Right lobe of liver (tissue), 6 donors: Measurements from ENCODE around the gene MYO3B. TPM values are rescaled to one million over a fixed set of nuclear protein-coding genes. Genes with fewer than 3 reads are reported as not detected.

Source experiments
- ATAC-seq, 4 donors: fragments of 200-7000 bp; cut with Tn5 transposase; one replicate each; pipeline ENCODE4 v1.9.1; 2020; ENCODE audit warnings: mild to moderate bottlenecking in 4 of 4, moderate library complexity in 4 of 4
- DNase-seq, 3 donors: peaks; one replicate each; pipeline ENCODE4 v3.0.0-alpha.2; 2020
- H3K27ac ChIP-seq, 3 donors: fragments of 200-600 bp; one replicate each; pipeline ENCODE4 v1.8.0; 2022
- H3K27me3 ChIP-seq, 2 donors: fragments of 200-600 bp; one replicate each; pipeline ENCODE4 v1.8.0; 2022
- H3K36me3 ChIP-seq, 4 donors: fragments of 200-600 bp; sonication (generic) in 1 of 4; one replicate each; pipeline versions ENCODE4 v1.5.1 to v1.8.0; 2017 to 2022; ENCODE audit warnings: control low read depth in 1 of 4
- H3K4me1 ChIP-seq, 4 donors: fragments of 200-600 bp; sonication (generic) in 1 of 4; one replicate each; pipeline versions ENCODE4 v1.5.1 to v1.8.0; 2017 to 2022; ENCODE audit warnings: control low read depth in 1 of 4
- H3K4me3 ChIP-seq, 3 donors: fragments of 200-600 bp; one replicate each; pipeline ENCODE4 v1.8.0; 2022
- H3K9me3 ChIP-seq, 4 donors: fragments of 200-600 bp; sonication (generic) in 1 of 4; one replicate each; pipeline versions ENCODE4 v1.5.1 to v1.8.0; 2017 to 2022; ENCODE audit warnings: control low read depth in 1 of 4
- CTCF ChIP-seq, 4 donors: fragments of 200-600 bp in 3 of 4; fragments of 450-650 bp in 1 of 4; IDR thresholded peaks; one replicate each; pipeline versions ENCODE4 v1.5.1 to v1.8.0; 2016 to 2022; ENCODE audit warnings: antibody characterized with exemption in 4 of 4, mild to moderate bottlenecking in 2 of 4
- POLR2A ChIP-seq: fragments of 450-650 bp; IDR thresholded peaks from one replicate; pipeline ENCODE4 v1.6.1; 2017; ENCODE audit warnings: antibody characterized with exemption, mild to moderate bottlenecking
- WGBS: methylation state at CpG from one replicate; pipeline ENCODE4 v1.1.6; 2018; ENCODE audit warnings: low coverage, low lambda C conversion rate; ENCODE audit not compliant: insufficient coverage; ENCODE audit errors: missing lambda C conversion rate; 5-methylcytosine and 5-hydroxymethylcytosine counted together
- intact Hi-C, 2 donors: fragments of 100-400 bp; cut with DNase I; formaldehyde crosslinking; loops; one replicate each; pipeline versions ENCODE4 v1.11.2 to v1.14.1; 2022
- total RNA-seq, 6 experiments: library from RNA; depleted of rRNA in 2 of 6; stranded (reverse); fragments of >200 nt in 2 of 6; fragmentation: NEBNext Ultra II Directional in 3 of 6; extraction: Animal tissue kit (Norgen Biotek cat#: 25700) in 3 of 6; gene quantifications; one replicate each; pipeline versions ENCODE4 v1.1.0 to v1.2.4, GENCODE V29; 2016 to 2023
- donor health status: DM: no; HTN: yes; CAD: no.
- donor health status: DM: no; HTN: no; CAD: no.
- donor health status: DM: no; HTN: no; CAD: no.
- donor health status: DM: no; HTN: yes; CAD: no.
- donor health status: DM: no; HTN: yes; CAD: no.

Gene MYO3B
- total RNA-seq, 6 experiments from 2014 or later: 0.18 to 0.25 TPM; not detected in 4

GRCh38 chr2:170157025-170157684 is 20.8 kb upstream of the MYO3B start:
- H3K27ac ChIP-seq: no peak overlapping the region
- 41% methylated on average over 3 of the region's 3 CpGs for WGBS
- no peaks in the 10 kb centered on the region for H3K9me3 ChIP-seq
- H3K4me1 ChIP-seq: no peaks in the 10 kb centered on the region
- no peak for ATAC-seq
- TF ChIP-seq POLR2A (no peak), CTCF (IDR thresholded peaks at IDR 0.05) (no peak)
- intact Hi-C loops: no loop called here
- H3K27me3 ChIP-seq: no peaks in the 10 kb centered on the region
- DNase-seq: no peak
- H3K36me3 ChIP-seq: no peaks in the 10 kb centered on the region
- H3K4me3 ChIP-seq: no peak overlapping the region

GRCh38 chr2:170159060-170159459 is 18.9 kb upstream of the MYO3B start:
- ATAC-seq: no peak
- Histone ChIP-seq H3K9me3 (no peaks in the 10 kb centered on the region), H3K4me1 (no peaks in the 10 kb centered on the region), H3K27me3 (no peaks in the 10 kb centered on the region), H3K36me3 (no peaks in the 10 kb centered on the region), H3K4me3 (no peak overlapping the region), H3K27ac (no peak overlapping the region)
- TF ChIP-seq POLR2A: no peak
- TF ChIP-seq CTCF (IDR thresholded peaks at IDR 0.05): no peak
- intact Hi-C loops: no loop called here
- DNase-seq: no peak

- TF ChIP-seq POLR2A: no peak
- no peak for TF ChIP-seq CTCF (IDR thresholded peaks at IDR 0.05)
- H3K27me3 ChIP-seq: no peaks in the 10 kb centered on the region
- no peak for DNase-seq
- H3K36me3 ChIP-seq: no peaks in the 10 kb centered on the region
- no peaks in the 10 kb centered on the region for H3K4me1 ChIP-seq
- no peaks in the 10 kb centered on the region for H3K9me3 ChIP-seq
- intact Hi-C loops: no loop called here
- no peak overlapping the region for H3K27ac ChIP-seq
- no peak for ATAC-seq
- WGBS: 76% methylated on average over 4 of the region's 4 CpGs
- H3K4me3 ChIP-seq: no peak overlapping the region
Measured at GRCh38 chr2:170161516-170162270, 16.3 kb upstream of the MYO3B start.

- Histone ChIP-seq H3K27me3 (no peaks in the 10 kb centered on the region), H3K9me3 (no peaks in the 10 kb centered on the region), H3K27ac (no peak overlapping the region), H3K4me1 (no peaks in the 10 kb centered on the region), H3K4me3 (no peak overlapping the region), H3K36me3 (no peaks in the 10 kb centered on the region)
- WGBS: 86% methylated on average over 4 of the region's 4 CpGs
- DNase-seq (no peak), ATAC-seq (no peak)
- TF ChIP-seq CTCF (IDR thresholded peaks at IDR 0.05) (no peak), POLR2A (no peak)
- intact Hi-C loops: no loop called here
Measured at GRCh38 chr2:170162271-170162632, 15.7 kb upstream of the MYO3B start.
